GM18508 (cell line): ENCODE results near the gene MID1.

Experiments used
- ATAC-seq: cut with Tn5 transposase; IDR thresholded peaks from one replicate; pipeline ENCODE4 v1.9.1; 2021; ENCODE audit warnings: moderate number of reproducible peaks; ENCODE audit not compliant: insufficient read depth, unreplicated experiment

Gene MID1

DNA sequence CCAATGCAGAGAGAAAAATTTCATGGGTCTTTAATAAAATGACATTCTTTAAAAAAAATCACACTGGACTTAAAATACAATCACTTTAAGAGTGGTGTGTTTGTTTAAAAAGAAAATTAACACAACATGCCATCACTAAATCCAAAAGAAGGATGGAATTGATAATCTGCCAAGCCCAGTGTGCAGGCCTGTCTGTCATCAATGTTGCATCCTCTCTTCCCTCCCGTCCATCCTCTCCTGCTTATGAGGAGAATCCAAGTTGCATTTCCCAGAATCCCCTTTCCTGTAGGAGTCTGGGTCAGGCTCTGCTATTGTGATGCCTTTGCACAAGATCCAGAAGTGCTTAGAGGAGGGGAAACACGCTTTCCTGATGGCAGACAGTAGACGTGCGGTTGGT, 169.4 kb downstream of the MID1 start:
- ATAC-seq: no peak

DNA sequence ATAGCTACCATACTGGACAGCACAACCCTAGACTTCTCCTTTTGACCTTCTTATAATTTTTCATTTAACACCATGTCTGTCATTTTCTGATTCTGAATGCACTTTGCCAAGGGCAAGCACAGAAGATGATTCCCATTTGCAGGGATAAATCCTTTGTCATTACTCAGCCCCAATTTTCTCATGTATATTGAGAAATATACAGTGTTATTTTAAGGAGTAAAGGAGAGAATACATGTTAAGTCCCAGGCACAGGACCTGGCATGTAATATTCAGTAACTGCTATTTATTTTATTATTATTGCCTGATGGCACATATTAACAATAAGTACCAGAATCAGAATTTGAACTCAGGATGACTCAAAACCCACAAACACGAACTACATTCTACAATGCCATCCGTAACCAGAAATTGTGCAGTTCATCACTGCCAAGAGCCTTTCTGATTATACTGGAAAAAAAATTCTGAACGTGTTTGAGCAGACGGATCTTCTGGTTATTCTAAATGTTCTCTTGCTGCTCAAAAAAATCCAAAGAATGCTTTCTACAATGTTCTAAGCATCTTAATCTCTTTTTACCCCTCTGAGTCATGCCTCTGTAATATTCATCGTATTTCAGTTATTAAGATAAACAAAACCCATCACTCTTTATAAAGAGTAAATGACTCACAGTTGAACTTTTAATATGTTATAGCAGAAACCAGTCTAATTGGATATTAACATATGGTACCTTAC, 170.0 kb downstream of the MID1 start:
- ATAC-seq: no peak

DNA sequence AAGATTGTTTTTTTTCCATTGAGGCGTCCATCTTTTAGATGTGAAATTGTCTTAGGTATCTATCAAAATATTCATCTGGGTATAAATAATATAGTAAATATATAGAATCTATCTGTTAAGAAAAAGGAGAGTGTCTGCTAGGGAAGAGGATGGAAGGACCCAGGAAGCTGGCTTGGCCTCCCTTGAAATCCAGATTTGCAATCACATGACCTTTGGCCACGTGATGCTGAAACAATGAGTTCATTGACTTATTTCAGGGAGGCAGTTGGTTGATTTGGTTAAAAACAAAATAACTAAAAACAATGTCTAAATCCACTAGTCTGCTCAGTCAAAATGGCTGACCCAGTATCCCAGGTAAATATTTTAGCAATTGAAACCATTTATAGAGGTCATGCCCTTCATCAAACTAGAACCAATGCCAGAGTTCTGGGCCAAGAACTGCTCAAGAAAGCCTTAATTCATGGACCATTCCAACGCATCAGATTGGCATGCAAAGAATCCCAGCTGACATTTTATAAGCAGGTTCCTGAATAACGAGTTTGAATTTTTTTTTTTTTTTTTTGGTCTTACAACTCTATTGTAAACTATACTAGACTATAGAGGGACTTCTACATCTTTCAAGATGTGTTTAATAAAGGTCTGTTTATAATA, 172.7 kb downstream of the MID1 start:
- no peak for ATAC-seq

DNA sequence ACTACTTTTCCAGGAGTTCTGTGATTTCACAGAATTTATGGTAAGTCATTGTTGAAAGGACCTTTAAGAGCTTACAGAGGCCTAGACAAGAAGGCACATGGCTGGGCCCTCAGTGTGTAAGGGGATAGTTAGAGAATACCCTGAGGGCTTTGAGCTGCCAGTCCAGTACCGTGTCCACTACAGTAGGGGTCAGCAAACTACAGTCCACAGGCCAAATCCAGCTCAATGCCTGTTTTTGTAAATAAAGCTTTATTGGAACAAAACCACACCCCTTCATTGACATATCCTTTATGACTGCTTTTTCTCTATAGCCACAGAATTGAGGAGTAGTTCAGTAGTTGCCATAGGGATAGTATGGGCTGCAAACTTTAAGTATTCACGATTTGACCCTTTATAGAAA, 176.2 kb downstream of the MID1 start:
- no peak for ATAC-seq

DNA sequence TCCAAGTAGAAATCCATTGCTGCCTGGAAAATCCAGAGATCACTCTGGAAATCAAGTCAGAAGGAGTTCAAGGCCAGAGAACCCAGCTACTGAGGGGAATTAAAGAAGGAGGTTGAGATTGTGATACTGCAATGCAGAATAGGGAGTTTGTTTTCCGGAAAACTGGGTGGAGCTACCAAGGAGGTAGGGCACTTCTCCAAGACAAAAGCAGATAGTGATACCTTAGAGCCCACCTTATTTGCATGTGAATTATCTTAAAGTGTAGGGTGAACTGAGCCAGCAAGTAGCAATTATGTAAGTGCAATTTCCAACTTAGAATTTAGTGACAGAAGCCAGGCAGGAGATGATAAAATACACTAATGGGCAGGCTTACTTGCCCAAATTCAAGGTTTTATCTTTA, 178.9 kb downstream of the MID1 start:
- no peak for ATAC-seq

DNA sequence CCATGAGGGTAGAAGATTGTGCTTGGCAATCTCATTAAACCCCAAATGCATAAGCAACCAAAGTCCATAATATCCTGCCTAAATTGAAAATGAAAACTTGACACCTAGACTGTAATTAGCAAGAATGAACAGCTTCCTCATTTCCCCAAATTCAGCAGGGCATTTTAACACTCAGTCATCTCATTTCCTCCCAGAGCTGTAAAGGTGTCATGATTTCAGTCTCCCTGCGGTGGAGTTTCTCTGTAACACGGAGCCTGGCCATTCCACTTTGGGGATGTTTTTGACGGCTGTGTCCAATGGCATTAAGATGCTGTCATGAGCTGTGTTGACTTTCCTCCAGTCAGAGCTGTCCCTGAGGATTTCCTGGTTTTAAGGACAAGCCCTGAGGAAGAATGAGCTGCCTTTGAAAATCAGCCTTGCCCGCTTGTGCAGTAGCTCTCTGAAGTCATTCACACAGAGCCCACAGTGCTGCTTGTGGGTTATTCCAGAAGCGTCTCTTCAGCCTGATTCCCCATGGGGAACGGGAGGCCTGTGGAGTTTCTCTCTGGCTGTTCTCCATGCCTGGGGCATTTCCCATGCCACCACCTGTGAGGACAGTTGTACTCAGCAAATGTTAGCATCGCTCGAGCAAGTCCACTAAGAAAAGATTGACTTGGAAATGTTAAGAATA, 187.0 kb downstream of the MID1 start:
- no peak for ATAC-seq

DNA sequence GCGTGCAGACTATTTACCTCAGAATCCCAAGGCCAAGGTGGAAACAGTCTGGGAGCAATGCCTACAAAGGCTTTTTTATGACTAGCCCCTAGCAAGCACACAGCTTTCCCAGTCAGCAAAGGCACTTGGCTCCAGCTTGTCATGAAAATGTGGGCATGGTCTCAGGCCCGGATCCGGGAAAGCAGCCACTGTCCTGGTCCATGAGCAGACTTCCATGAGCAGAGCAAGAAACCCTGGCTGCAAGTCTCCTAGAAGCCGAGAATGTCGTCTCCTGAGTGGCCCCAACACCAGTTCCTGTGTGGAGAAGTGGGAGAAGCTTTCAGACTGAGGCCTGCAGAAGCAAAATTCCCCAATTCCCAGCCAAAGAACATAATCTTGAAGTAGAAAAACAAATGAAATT, 190.5 kb downstream of the MID1 start:
- no peak for ATAC-seq

DNA sequence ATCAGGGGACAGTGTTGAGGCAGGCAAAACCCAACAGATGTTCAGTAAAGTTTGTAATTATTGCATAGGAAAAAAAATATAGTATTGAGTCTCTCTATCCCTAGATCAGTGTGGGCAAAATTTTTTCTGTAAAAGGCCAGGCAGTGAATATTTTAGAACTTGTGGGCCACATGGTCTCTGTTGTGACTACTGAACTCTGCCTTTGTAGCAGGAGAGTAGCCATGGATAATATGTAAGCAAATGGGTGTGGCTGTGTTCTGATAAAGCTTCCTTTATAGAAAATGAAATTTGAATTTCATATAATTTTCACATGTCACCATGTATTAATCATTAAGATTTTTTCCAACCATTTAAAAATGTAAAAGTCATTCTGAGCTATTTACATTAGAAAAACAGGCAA, 193.1 kb downstream of the MID1 start:
- ATAC-seq: no peak

DNA sequence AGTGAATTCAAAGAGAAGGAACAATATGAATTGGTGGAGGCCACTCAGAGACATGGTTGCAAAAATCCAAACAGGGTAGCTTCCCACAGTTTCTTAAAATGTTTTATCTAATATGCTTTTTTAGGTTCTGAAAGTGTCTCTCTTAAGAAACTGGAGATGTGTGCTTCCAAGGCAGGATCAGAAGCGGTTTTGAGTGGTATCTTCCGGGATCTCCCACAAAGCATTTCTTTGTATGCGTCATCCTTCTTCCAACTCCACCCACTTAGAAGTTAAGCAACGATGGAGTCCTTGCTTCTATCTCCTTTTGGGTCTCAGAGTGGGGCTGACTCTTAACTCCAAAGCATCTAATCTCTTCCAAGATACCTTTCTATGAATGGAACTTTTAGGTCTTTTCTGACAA, 196.7 kb downstream of the MID1 start:
- no peak for ATAC-seq

DNA sequence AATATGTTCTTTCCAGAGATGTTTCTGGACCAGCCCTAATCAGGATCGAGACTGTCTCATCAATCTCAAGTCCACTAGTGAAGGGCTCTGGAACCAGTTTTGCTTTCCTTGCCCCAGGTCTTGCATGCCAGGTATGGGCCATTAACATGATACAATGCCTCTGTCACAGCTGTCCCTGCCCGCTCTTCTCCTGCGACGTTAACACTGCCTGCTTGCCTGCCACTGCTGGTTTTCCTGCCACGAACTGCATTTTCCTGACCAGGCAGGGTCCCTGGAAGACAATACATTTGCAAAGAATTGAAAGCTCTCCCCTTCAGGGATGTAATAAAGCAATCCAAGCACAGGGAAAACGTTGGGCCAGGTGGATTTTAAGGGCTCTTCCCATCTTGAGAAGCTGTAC, 200.3 kb downstream of the MID1 start:
- ATAC-seq: no peak

DNA sequence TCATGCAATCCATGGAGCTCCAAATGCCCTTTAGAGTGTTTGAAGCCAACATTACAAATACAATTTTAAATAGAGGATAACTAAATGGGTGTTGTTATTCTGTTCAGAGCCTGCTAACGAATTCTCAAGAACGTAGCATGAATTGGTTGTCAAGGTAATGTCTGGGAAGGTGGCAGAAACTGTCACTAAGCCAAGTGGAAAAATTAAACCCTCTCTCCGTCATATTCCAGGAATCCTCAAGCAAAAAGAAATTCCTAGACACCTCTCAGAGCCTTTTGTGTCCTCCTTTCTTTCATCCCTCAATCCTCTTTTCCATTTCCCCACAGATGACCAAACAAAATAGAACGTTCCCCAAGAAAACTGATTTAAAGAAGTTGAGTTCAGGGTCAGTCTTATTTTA, 204.0 kb downstream of the MID1 start:
- ATAC-seq: no peak

DNA sequence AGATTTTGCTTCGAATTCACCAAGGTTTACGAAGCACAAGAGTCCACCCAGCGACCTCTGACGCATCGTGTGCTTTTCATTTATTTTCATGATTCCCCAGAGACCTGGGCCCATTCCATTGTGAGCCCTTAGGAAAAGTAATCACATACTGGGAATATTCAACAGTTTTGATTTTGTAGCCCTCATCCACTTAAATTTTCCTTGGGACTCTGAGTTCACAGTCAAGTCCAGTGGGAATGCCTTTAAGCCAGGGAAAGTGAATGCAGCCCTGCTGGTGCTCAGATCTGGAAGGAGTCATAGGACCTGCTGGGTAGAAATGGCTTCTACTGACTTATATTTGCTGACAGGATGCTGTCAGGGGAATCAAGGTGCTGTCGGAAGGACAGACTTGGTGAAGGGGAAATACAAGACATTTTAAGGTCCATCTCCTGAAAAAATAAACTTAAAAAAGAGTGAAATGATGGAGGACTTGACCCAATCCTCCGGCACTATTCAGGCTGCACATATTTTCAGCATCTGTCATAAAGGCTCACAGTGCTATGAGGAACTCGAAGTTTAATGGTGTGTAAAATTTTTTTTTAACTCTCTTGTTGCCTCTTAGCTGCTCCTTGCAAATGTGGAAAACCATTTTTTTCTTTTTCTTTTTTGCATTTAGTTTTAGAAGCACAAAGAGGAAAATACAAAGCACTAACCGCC, 204.9 kb downstream of the MID1 start:
- no peak for ATAC-seq

DNA sequence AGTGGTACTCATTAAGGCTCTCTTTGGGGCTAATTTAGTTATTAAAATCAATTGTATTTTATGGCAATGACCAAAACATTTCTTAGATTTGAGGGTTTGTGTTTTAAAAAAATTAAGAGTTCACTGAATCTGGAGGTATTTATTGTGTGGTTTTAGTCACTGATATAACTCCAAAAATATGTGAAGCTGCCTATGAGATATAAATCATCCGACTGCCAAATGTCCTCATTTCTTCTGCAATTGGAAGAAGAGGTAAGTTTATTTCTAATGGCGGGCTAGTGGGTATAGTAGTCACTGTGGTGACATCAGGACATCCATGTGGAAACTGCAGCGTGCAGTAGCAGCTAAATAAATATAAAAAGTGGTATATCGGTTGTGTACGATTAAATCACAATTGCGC, 205.5 kb downstream of the MID1 start:
- ATAC-seq: no peak

DNA sequence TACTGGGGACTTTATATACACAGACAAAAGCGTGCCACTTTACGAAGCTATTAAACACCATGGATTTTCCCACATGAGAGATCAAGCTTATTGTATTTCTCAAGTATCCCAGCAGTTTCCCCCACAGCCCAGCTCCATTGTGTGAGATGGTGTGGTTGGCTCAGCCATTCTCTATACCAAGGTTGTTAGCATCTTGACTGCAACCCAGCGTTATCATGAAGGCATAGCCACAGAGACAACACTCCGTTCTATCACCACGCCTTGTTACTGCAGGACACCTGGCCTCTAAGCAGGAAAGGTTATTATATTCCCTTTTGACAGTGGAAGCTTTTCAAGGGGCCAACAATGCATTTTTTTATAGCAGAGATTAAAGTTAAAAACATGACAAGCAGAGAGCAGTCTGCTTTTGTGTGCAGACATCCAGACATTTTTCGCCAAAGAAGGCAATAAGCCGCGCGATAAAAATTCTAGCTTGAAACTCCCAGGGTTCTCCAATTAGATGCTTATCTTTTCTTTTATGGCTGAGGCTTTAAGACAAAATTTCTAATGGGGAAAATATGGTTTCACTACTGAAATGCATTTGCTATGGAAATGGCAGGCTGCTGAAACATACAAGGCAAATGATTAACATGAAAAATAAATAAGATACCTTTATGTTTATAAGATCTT, 206.1 kb downstream of the MID1 start:
- ATAC-seq: no peak

DNA sequence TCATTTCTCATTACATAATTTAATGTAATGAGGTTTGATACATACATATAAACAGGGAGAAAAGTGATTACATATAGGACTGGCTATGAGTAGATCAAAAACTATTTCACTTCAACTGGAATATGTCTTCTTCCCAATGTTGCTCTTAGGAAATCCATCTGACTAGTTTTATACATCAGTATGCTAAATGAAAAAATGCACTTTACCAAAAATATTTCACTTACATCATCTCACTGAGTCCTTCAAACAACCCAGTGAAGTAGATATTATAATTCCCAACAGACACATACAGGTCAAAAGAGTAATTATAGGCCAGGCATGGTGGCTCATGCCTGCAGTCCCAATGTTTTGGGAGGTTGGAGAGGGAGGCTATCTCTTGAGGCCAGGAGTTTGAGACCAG, 215.9 kb downstream of the MID1 start:
- ATAC-seq: no peak

DNA sequence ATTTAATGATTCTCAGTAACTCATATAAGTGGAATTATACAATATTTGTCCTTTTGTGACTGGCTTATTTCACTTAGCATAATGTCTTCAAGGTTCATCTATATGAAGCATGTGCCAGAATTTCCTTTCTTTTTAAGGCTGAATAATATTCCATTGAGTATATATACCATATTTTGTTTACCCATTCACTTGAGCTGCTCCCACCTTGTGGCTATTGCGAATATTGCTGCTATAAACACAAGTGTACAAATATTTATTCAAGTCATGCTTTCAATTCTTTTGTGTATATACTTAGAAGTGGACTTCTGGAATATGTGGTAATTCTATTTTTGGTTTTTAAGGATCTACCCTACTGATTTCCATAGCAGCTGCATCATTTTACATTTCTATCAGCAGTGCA, 219.1 kb downstream of the MID1 start:
- ATAC-seq: no peak

DNA sequence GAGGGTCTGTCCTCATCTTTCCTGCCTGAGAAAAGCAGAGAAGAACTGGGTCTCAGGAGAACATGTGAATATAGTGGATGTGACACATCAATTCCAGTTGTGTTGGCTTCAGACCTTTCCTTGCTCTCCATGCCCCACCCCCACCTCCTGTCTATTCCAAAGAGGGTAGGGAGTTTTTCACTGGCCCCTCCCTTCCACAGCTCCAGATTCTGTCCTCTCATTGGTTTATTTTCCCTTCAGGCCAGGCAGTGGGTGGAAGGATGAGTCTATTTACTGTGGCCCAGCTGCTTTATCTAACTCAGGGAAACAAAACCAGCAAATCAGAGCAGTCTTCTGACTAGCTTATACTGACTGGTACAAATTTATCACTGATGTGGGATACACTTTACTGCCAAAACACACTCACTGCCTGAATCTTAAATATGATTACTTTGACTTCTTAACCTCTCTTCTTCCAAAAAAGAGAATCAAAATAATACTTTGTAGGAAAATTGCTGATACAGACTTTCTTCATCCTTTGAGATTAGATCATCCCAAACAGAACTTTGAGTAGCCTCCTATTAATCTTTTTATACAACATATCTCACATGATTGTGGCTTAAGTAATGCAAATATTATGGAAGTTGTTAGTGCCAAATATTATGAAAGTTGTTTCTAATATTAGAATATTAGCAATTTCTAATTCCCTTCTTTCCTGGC, 221.2 kb downstream of the MID1 start:
- no peak for ATAC-seq

DNA sequence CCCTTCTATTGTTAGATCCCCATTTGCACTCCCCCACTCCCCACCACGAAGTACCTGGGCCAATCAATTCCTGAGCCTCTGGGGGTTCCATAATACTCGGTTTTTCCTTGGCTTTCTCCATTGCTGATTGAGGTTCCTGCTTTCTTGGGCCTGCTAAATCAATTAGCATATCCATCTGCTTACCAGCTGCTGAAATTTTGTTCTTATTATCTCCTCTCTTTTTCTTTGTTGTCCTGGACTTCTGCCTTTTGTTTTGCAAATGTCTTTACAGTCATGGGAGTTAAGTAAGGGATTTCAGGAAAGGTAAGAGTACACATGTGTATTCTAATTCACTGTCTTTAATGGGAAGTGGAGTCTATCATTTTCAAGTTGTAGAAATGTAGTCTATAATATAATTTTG, 222.2 kb downstream of the MID1 start:
- no peak for ATAC-seq

DNA sequence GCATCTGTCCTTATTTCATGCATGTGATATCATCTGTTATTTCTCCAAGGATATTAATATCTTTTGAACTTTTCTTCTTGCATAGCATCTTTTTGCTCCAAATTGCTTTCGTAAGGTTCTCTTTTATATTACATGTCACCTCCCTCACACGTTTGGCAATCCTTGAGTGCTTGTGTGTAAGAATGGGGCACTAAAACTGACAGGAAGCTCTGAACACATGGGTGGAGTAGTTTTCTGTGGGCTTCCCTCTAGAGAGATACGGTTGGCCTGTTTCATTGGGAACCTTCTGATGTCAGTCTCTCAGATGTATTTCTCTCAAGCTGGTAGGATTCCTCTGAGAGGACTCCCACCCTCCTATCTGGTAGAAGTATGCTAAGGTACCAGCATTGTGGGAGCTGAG, 223.0 kb downstream of the MID1 start:
- no peak for ATAC-seq

DNA sequence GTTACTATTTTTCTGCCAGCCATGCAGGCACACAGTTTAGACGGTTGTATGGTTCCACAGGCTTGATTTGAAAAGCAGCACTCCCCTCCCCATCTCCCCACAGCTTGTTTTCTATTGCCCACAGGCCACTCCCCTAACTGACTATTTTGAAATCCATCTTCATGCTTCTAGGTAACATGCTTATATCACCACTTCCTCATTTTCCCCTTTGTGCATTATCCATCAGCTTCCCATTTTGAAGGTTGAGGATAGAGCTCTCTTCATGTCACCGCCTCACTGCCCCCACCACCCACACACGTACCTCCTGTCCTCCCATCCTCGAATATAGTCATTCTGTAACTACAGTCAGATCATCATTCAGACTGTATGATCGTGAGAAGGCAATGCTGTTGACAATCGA, 224.7 kb downstream of the MID1 start:
- no peak for ATAC-seq
